ENCODE measurements around the gene TEX29.

- TF ChIP-seq CTCF (IDR thresholded peaks at IDR 0.05 in 4 of 5, conservative IDR thresholded peaks at IDR 0.05 in 1 of 5) (no peak), POLR2A (IDR thresholded peaks at IDR 0.05) (peak in 1 of 2 donors; percentile 28)
These were observed 42.2 kb upstream of the TEX29 start for GRCh38 chr13:111278258-111278657.

Data from gastrocnemius medialis (tissue), 4 donors.